HEK293 (cell line): ENCODE results near the gene C17orf58.
"Not testable (repeated sequence)": the region's sequence is repeated elsewhere in the genome, so short reads cannot be mapped to it uniquely, and the experiment has no call there.

Experiments used
- ATF2 ChIP-seq: fragments of 450-650 bp; formaldehyde crosslinking; IDR thresholded peaks from 2 replicates; pipeline ENCODE4 v1.5.1; 2016; ENCODE audit warnings: missing biosample characterization, missing genetic modification characterization, low read depth
- GLIS1 ChIP-seq: fragments of 450-650 bp; formaldehyde crosslinking; IDR thresholded peaks from 2 replicates; pipeline ENCODE4 v1.5.1; 2016; ENCODE audit warnings: missing biosample characterization, missing genetic modification characterization
- ZNF146 ChIP-seq: fragments of 450-650 bp; formaldehyde crosslinking; IDR thresholded peaks from 2 replicates; pipeline ENCODE4 v1.5.1; 2016; ENCODE audit warnings: missing biosample characterization, missing genetic modification characterization
- ZNF292 ChIP-seq: fragments of 450-650 bp; formaldehyde crosslinking; IDR thresholded peaks from 2 replicates; pipeline ENCODE4 v1.5.1; 2016; ENCODE audit warnings: low read depth, missing biosample characterization, missing genetic modification characterization, borderline replicate concordance
- ZNF654 ChIP-seq: fragments of 450-650 bp; formaldehyde crosslinking; IDR thresholded peaks from 2 replicates; pipeline ENCODE4 v1.5.1; 2016; ENCODE audit warnings: low read depth, missing biosample characterization, missing genetic modification characterization
- ZNF776 ChIP-seq: fragments of 450-650 bp; formaldehyde crosslinking; IDR thresholded peaks from 2 replicates; pipeline ENCODE4 v1.5.0; 2017; ENCODE audit warnings: missing biosample characterization, missing genetic modification characterization, borderline replicate concordance
- TF ChIP-seq, protein P1 (sequence below): fragments of 450-650 bp; formaldehyde crosslinking; IDR thresholded peaks from 2 replicates; pipeline ENCODE4 v1.5.1; 2016; ENCODE audit warnings: missing biosample characterization, missing genetic modification characterization
- TF ChIP-seq, protein P2 (sequence below): fragments of 450-650 bp; formaldehyde crosslinking; IDR thresholded peaks from 2 replicates; pipeline ENCODE4 v1.5.1; 2016; ENCODE audit warnings: missing biosample characterization, missing genetic modification characterization

- TF ChIP-seq, protein P1, sequence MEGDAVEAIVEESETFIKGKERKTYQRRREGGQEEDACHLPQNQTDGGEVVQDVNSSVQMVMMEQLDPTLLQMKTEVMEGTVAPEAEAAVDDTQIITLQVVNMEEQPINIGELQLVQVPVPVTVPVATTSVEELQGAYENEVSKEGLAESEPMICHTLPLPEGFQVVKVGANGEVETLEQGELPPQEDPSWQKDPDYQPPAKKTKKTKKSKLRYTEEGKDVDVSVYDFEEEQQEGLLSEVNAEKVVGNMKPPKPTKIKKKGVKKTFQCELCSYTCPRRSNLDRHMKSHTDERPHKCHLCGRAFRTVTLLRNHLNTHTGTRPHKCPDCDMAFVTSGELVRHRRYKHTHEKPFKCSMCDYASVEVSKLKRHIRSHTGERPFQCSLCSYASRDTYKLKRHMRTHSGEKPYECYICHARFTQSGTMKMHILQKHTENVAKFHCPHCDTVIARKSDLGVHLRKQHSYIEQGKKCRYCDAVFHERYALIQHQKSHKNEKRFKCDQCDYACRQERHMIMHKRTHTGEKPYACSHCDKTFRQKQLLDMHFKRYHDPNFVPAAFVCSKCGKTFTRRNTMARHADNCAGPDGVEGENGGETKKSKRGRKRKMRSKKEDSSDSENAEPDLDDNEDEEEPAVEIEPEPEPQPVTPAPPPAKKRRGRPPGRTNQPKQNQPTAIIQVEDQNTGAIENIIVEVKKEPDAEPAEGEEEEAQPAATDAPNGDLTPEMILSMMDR (tag by site-specific recombination): not testable (repeated sequence)
- TF ChIP-seq ZNF146 (tag by site-specific recombination); ZNF654 (tag by site-specific recombination); ZNF292 (tag by site-specific recombination); ATF2; GLIS1 (tag by site-specific recombination); ZNF776 (tag by site-specific recombination): not testable (repeated sequence)
- TF ChIP-seq, protein P2, sequence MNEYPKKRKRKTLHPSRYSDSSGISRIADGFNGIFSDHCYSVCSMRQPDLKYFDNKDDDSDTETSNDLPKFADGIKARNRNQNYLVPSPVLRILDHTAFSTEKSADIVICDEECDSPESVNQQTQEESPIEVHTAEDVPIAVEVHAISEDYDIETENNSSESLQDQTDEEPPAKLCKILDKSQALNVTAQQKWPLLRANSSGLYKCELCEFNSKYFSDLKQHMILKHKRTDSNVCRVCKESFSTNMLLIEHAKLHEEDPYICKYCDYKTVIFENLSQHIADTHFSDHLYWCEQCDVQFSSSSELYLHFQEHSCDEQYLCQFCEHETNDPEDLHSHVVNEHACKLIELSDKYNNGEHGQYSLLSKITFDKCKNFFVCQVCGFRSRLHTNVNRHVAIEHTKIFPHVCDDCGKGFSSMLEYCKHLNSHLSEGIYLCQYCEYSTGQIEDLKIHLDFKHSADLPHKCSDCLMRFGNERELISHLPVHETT (tag by site-specific recombination): not testable (repeated sequence)
Measured at GRCh38 chr17:67962156-67962555, 34.1 kb downstream of the C17orf58 start.
